Stimulated activated CD4-positive, alpha-beta T cell treated with anti-CD3 and anti-CD28 coated beads, Interleukin-4, amount 100 ng/mL, for 48 hours (primary cell): ENCODE measurements around the gene SLC22A1.
"Not testable (repeated sequence)": the region's sequence is repeated elsewhere in the genome, so short reads cannot be mapped to it uniquely, and the experiment has no call there.

Source experiments
- DNase-seq, 2 donors: peaks; one replicate each; pipeline ENCODE4 v3.0.0-alpha.2; 2020; ENCODE audit warnings: low read depth in 2 of 2

The SLC22A1 gene

DNA sequence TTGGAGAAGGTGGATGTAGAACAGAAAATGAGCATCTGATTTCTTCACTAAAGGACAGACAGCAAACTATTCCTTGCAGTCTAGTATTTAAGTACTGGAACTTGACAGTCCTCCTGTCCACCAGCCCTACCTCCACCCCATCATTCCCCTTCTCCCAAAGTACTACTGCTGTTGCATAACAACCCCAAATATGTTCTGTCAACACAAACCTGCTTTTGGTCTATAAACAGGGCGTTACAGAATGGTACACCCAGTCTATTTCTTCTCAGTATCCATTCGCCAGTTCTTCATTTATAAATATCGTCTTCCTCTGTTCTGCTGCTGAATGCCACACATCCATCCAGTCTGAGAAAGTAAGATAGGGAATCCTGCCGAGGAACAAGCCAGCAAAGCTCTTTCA is 27.7 kb upstream of the SLC22A1 start:
- DNase-seq: no peak

DNA sequence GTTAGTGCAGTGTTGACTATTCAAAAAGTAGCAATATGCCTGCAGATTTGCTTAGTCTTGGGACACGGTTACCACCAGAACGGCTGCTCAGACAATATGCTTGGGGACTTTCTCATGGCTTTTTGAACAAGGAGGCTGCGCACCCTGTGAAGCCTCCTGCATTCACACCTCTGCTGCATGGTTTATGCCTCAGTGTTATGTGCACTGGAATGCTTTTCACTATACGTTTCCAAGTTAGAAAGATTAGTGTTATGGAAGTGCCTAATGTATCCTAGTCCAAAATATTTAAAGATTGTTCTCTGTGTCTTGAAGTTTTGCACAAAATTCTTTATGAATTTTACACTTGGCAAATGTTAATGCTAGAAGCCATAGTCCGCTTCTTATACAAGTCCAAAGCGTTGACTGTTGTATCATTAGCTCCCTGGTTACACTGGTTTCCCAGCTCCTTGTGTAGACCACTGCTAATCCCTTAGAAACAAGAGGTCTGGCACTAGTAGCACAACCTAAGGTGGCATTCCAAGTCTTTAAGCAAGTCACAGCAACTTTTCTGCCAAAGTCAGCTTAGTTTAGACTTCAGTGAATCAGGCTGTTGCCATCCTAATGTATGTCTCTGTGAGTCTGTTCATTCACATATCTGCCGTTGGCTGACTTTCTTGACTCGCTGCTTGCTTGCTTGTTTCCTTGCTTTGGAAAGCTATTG is 26.3 kb upstream of the SLC22A1 start:
- no peak for DNase-seq

DNA sequence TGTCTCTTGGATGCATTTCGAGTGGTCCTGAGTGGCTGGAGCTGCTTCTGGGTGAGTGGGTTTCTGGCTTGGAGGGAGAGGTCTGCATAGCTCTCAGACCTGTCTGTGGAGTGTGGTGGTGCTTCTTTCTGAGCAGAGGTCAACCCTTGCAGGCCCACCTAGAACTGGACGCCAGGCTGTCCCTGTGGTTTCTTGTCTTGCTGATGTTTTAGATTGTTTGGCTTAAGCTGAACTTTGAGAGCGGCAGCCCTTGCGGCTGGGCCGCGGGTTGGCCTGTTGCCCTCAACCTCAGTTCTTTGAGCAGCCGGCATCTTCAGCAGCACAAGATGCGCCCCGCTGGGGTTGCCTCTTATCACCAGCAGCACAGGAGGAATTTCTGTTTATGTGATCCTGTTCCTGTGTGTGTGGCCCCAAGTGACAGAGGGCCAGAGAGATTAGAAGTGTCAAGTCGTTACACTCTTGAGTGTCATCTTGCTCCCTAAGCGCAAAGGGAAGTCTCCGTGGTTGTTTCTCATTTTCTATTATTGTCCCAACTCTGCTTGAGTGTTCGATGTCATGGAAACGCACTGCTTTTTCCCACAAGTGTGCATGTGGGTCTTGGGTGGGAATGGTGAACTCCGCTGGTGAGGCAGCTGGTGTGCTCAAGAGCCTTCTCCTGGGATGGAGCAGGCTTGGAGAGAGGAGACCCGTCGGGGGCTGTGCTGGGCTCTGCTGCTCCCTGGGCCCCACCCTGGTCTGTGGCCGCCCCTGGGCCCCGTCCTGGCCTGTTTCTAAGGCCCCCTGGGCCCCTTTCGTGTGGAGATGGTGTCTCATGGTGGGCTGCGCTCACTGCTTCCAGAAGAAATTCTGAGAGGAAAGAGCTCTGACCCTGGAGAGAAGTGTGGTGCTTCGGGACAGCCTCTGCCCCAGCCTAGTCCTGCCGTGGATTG is 20.1 kb upstream of the SLC22A1 start:
- no peak for DNase-seq

DNA sequence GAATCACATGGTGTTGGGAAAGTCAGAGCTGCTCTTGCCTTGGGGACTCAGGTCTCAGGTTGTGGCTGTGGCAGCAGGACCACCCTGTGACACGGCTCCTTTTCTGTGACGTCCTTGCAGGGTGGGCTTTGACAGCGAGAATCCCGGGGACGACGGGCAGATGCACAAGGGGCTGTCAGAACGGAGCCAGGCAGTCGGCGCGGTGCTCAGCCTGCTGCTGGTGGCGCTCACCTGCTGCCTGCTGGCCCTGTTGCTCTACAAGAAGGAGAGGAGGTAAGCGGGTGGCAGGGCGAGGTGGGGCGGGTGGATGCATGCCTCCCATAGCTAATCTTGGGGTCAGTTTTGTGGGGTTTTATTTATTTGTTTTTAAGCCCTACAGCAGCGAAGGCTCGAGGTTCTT is 19.2 kb upstream of the SLC22A1 start:
- no peak for DNase-seq

DNA sequence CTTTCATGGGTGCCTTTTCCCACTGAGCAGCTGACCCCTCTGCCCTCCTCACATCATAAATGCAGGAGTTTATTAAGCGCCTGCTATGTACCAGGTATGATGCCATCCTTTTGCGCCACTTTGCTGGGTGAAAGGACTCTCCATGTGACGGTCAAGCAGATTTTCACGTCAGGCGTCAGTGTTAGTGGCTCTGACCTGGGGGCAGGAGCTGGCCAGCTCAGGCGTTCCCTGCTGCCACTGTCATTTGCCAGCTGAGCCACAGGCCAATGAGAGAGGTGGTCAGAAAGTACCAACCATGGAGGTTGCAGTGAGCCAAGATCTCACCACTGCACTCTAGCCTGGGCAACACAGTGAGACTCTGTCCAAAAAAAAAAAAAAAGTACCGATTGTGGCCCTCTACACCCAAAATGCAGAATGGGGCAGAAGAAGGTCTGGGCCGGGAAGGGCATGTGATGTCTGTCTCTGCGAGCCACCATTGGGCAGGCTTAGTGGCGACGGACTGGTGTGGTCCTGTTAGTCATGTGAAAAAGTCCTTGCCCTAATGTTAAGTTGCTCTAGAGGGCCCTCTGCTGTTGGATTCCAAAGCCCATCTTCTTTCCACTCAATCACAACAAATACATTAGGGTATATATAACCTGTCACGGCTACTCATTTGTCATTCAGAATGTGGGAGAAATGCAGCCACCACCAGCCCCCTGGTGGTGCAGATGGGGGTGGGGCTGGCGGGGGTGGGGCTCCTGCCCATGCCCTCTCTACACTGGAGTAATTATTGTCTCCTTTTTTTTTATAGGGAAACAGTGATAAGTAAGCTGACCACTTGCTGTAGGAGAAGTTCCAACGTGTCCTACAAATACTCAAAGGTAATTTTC is 18.4 kb upstream of the SLC22A1 start:
- DNase-seq: peak; percentile 4 to 9

DNA sequence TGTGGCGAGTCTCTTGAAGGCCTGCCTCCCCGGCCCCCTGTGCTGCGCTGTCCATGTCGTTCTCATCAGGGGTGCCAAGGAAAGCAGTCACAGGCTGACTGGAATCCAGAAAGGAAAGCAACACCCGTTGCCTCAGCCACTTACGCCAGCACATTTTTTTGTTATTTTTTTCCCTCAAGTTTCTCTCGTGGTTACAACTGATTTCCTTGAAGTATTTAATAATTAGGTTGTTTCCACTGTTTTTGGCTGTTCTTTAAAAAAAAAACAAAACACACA is 17.9 kb upstream of the SLC22A1 start:
- DNase-seq: no peak

DNA sequence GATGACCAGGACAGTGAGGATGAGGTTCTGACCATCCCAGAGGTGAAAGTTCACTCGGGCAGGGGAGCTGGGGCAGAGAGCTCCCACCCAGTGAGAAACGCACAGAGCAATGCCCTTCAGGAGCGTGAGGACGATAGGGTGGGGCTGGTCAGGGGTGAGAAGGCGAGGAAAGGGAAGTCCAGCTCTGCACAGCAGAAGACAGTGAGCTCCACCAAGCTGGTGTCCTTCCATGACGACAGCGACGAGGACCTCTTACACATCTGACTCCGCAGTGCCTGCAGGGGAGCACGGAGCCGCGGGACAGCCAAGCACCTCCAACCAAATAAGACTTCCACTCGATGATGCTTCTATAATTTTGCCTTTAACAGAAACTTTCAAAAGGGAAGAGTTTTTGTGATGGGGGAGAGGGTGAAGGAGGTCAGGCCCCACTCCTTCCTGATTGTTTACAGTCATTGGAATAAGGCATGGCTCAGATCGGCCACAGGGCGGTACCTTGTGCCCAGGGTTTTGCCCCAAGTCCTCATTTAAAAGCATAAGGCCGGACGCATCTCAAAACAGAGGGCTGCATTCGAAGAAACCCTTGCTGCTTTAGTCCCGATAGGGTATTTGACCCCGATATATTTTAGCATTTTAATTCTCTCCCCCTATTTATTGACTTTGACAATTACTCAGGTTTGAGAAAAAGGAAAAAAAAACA is 16.6 kb upstream of the SLC22A1 start:
- no peak for DNase-seq

DNA sequence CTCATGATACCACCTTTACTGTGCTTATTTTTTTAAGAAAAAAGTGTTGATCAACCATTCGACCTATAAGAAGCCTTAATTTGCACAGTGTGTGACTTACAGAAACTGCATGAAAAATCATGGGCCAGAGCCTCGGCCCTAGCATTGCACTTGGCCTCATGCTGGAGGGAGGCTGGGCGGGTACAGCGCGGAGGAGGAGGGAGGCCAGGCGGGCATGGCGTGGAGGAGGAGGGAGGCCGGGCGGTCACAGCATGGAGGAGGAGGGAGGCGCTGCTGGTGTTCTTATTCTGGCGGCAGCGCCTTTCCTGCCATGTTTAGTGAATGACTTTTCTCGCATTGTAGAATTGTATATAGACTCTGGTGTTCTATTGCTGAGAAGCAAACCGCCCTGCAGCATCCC is 15.6 kb upstream of the SLC22A1 start:
- no peak for DNase-seq

DNA sequence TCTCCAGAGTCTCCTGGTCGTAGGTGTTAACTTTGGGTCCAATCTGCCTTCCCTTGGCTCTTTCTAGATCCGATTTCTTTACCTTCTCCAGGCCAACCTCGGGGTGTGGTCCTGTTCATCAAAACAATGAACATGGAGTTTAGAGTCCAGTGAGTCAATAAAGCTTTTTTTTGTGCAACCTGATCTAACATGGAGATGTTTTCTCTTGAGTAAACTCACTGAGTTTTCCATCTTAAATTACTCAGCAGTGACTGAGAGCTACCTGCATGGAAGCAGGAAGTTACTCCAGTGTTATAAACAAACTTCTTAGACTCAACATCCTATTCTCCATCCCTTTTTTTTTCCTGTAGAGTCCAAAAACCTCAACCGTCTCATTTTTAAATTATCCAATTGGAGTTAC is 14.9 kb upstream of the SLC22A1 start:
- DNase-seq: no peak

DNA sequence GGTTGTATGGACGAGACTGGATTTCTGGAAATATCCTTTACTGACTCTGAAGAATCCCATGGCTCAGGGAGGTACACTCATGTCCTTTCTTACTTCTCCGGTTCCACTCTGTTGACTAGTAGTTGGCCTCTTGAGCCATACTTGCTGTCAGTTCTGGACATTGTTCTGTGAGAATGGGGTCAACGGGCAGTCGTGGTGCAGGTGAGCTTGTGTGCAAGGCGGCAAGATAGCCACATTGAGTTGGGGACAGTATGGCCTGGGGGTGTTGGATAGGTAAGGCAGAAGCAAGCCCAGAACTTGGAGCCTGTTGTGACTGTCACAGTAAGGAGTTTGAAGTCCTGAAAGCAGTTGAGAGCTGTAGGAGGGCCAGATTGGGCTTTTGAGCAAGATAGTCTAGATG is 13.5 kb upstream of the SLC22A1 start:
- DNase-seq: no peak

DNA sequence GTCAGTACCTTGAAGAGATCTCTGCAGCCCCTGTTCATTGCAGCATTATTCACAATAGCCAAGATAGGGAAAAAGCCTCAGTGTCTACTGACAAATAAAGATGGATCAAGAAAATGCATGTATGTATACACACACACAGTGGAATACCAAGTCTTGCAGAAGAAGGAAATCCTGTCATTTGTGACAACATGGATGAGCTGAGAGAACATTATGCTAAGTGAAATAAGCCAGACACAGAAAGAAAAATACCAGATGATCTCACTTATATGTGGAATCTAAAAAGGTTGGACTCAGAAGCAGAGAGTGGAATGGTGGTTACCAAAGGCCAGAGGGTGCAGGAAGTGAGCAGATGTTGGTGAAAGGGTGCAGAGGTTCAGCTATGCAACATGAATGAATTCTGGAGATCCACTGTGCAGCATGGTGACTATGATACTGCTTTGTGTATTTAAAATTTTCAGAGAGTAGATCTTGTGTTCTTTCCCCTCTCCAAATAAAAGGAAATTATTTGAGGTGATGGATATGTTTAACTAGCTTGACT is 11.0 kb upstream of the SLC22A1 start:
- DNase-seq: no peak

DNA sequence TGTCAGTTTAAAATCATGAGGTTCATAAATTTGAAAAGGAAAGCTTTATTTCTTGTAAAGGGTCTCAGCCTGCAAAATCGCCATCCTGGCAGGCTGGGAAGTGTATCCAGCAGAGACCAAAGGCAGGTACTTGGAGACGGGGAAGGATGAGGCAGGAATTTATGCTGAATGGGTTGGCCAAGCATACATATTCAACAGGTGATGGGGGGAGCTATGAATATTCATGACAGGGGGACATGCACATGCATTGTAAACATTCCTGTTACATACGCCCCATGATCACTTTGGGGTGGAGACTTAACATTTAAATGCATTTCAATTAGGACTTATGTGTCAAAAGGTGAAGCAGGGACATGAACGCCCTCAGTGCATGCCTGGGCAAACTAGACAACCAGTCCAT is 9.8 kb upstream of the SLC22A1 start:
- no peak for DNase-seq

DNA sequence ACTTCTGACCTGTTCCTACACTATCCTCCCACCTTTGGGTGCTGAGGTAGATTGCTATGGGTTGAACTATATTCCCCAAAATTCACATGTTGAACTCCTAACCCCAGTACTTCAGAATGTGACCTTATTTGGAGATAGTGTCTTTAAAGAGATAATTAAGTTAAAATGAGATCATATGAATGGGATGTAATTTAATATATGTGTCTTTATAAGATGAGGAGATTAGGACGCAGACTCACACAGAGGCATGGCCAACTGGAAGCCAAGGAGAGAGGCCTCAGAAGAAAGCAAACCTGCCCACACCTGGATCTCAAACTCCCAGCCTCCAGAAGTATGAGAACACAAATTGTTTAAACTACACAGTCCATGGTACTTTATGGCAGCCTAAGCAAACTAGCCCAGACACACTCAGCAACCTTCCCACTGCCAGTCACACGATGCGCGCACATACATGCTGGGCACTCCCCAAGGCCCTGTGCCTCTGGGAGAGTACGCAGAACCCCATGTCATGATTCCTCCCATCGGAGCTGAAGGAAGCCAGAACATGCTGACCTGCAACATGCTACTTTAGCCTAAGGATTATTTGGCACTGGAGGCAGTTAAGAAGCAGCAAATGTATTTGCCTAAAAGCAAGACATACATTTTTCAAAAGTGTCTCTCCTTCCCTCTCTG is 8.9 kb upstream of the SLC22A1 start:
- no peak for DNase-seq

DNA sequence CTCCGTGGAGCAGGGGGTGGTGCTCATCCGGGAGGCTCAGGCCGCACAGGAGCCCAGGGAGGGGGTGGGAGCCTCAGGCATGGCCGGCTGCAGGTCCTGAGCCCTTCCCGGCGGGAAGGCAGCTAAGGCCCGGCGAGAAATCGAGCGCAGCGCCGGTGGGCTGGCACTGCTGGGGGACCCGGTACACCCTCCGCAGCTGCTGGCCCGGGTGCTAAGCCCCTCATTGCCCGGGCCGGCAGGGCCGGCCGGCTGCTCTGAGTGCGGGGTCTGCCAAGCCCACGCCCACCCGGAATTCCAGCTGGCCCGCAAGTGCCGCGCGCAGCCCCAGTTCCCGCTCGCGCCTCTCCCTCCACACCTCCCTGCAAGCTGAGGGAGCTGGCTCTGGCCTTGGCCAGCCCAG is 7.1 kb upstream of the SLC22A1 start:
- not testable (repeated sequence) for DNase-seq

DNA sequence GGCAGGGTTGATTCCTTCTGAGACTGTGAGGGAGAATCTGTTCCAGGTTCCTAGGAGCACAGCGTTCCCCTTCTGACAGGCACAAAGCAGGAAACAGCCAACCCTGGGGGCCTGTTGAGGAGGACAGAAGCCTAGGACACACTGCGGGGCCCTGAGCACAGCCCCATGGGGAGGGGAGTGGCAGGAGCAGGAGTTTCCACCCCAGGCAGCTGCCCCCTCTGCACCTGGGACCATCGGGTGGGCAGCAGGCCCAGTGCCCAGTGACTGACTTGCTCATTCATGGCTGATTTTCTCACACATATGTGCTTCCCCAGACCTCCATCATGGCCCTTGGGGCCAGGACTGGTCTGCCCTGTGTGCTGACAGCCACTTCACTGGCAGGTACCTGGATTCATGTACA is 6.2 kb upstream of the SLC22A1 start:
- no peak for DNase-seq

DNA sequence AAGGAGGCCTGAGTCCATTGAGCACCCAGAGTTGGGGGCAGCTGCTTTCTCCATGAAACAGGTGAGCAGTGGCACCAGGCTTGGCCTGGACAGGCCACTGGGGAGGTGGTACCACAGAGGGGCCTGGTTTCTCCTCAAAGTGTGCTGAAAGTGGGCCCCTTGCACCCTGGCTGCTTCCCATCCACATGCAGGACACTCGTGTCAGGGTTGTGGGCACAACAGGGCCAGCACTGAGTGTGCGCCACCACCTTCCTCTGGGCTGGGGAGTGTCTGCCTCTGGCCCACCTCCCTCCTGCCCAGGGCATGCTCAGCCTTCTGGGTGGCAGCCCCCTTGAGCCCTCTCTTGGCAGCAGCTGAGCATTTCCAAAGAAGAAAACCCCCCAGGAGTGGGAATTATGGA is 5.2 kb upstream of the SLC22A1 start:
- DNase-seq: no peak

DNA sequence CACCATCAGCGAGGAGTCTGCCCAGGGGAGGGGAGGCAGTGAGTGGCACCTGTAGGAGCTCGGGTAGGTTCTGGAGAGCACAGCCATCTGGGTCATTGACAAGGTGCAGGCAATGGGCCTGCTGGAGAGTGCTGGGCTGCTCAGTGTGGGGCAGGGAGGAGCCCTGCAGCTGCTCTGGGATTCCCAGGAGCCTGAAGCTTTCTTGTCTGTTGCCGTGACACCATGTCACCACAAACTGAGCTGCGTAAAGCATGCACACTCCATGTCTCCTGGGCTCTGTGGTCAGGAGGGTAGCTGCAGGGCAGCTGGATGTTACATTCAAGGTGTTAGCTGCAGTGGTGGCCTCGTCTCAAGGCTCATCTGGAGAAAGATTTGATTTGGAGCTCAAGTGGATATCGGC is 4.5 kb upstream of the SLC22A1 start:
- no peak for DNase-seq

DNA sequence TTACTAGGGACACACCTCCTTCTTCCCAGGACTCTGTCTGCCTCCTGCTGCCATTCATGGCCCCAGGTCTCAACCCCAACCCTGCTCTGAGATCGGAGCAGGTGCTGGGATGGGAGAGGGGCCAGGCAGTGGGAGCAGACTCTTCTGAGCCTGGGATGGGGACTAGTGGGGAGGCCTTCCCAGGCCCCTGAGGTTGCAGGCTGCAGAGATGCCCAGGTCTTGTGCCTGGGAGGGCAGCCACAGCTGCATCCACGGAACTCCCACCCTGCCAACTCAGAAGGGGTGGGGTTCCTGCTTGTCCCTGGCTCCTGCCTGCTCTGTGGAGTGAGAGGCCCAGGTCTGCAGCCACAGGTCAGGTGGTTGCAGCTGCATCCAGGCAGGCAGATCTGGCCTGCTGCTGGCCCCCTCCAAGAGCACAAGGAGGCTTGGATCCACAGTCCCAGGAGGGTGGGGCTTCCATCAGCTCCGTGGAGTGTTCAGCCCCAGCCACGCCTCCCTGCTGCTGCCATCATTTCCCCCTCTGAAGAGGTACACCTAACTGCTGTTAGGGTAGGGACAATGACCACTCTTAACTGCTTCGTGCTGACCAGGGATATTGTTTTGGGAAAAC is 2.9 kb upstream of the SLC22A1 start:
- no peak for DNase-seq

DNA sequence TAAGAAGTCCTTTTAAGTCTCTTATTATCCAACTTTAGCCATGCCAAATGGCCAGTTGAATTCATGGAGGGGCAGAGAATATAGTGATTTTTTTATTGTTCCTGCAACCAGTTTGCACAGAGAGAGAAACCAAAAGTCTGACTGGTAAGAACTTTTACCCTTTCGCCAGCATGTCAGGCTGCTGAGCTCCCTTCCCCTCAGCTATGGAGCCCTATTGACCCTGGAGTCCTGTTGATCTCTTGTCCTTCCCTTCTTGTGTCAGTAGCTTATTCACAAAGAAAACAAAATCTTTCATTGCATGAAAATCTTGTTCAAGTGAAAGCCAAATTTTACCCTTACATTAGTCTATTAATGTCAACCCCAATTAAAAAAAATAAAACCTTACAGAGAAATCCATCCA is 1.5 kb upstream of the SLC22A1 start:
- DNase-seq: no peak

DNA sequence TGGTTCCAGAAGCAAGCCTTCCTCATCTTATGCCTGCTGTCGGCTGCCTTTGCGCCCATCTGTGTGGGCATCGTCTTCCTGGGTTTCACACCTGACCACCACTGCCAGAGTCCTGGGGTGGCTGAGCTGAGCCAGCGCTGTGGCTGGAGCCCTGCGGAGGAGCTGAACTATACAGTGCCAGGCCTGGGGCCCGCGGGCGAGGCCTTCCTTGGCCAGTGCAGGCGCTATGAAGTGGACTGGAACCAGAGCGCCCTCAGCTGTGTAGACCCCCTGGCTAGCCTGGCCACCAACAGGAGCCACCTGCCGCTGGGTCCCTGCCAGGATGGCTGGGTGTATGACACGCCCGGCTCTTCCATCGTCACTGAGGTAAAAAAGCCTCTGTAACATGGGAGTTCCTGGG is 366 bp downstream of the SLC22A1 start:
- DNase-seq: no peak

DNA sequence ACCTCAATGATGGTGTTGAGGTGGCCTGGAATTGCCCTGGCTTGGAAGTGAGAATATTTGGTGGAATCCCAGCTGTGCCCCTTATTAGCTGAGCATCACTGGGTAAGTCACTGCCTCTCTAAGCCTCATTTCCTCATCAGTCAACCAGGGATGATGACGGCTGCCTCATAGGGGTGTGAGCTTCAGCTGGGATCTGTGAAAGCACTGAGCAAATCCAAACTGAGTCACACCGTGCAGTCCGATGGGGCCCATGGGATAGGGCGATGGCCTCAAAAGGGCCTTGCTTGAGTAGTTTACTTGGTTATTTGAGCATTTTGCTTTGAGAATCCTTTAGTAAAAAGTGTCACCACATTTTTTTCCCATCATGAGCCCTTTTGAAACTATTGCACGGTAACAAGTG is 1.1 kb downstream of the SLC22A1 start:
- no peak for DNase-seq
